Activated CD8-positive, alpha-beta T cell treated with anti-CD3 and anti-CD28 coated beads for 36 hours (primary cell): Measurements from ENCODE around the gene ANKRD34B. TPM values are rescaled to one million over a fixed set of nuclear protein-coding genes. Genes with fewer than 3 reads are reported as not detected.

Experiments
- ATAC-seq: fragments of 200-7000 bp; cut with Tn5 transposase; one replicate; pipeline ENCODE4 v1.10.0; 2021; ENCODE audit warnings: mild to moderate bottlenecking, moderate library complexity
- CTCF ChIA-PET: fragments of 350-600 bp; sonication (Branson Sonifier 250); formaldehyde crosslinking; loops from one replicate; lab custom pipeline; 2021; ENCODE audit warnings: antibody characterized with exemption; lab: Charles Lee
- POLR2A ChIA-PET: fragments of 350-600 bp; sonication (Branson Sonifier 250); formaldehyde crosslinking; loops from one replicate; lab custom pipeline; 2021; ENCODE audit warnings: antibody characterized with exemption; lab: Charles Lee
- DNase-seq: peaks from one replicate; pipeline ENCODE4 v3.0.0-alpha.2; 2020
- H3K27ac Mint-ChIP-seq: one replicate; pipeline ENCODE4 v1.8.0; 2021; ENCODE audit warnings: mild to moderate bottlenecking, mixed read lengths
- H3K27me3 Mint-ChIP-seq: one replicate; pipeline ENCODE4 v1.8.0; 2021; ENCODE audit warnings: mixed read lengths
- H3K36me3 Mint-ChIP-seq: one replicate; pipeline ENCODE4 v1.8.0; 2021; ENCODE audit warnings: low read depth, mixed read lengths
- H3K4me1 Mint-ChIP-seq: one replicate; pipeline ENCODE4 v1.8.0; 2021; ENCODE audit warnings: low read depth, mixed read lengths
- H3K4me3 Mint-ChIP-seq: one replicate; pipeline ENCODE4 v1.8.0; 2021; ENCODE audit warnings: mild to moderate bottlenecking, moderate library complexity, mixed read lengths
- H3K9me3 Mint-ChIP-seq: one replicate; pipeline ENCODE4 v1.8.0; 2021; ENCODE audit warnings: mixed read lengths
- intact Hi-C: fragments of 100-400 bp; cut with micrococcal nuclease; formaldehyde crosslinking; loops from one replicate; pipeline ENCODE4 v1.10.0; 2022
- total RNA-seq, 2 experiments: library from RNA; stranded (reverse); gene quantifications; one replicate each; pipeline ENCODE4 v1.2.3, GENCODE V29; 2021
- TF ChIP-seq, protein P1 (sequence below): fragments of 200-600 bp; IDR thresholded peaks from one replicate; pipeline ENCODE4 v1.8.0; 2022; ENCODE audit warnings: antibody characterized with exemption, mild to moderate bottlenecking

Gene ANKRD34B
- total RNA-seq, 2 experiments from 2014 or later: not detected

DNA sequence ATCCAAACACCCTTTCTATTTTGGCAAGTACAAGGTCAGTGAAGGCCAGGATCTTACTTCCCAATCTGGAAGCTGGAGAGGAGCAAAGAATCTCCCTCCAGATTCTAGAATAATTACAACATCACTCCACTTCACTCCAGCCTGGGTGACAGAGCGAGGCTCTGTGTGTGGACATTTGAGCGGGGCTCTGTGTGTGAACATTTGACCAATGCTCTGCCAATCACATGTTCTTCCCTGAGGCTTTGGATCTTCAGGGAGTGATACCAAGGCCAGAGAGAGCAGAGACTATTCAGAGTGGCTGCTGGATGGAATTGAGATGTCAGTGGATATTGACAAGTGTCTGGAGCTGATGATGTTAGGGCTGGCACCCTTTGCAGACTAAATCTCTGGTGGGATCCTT lies 24.7 kb upstream of the ANKRD34B start:
- no peak for DNase-seq
- H3K36me3 Mint-ChIP-seq: no peaks in the 10 kb centered on the region
- no peaks in the 10 kb centered on the region for H3K27me3 Mint-ChIP-seq
- H3K4me1 Mint-ChIP-seq: no peaks in the 10 kb centered on the region
- ChIA-PET POLR2A (no interaction called here), CTCF (no interaction called here)
- intact Hi-C loops: no loop called here
- TF ChIP-seq, protein P1, sequence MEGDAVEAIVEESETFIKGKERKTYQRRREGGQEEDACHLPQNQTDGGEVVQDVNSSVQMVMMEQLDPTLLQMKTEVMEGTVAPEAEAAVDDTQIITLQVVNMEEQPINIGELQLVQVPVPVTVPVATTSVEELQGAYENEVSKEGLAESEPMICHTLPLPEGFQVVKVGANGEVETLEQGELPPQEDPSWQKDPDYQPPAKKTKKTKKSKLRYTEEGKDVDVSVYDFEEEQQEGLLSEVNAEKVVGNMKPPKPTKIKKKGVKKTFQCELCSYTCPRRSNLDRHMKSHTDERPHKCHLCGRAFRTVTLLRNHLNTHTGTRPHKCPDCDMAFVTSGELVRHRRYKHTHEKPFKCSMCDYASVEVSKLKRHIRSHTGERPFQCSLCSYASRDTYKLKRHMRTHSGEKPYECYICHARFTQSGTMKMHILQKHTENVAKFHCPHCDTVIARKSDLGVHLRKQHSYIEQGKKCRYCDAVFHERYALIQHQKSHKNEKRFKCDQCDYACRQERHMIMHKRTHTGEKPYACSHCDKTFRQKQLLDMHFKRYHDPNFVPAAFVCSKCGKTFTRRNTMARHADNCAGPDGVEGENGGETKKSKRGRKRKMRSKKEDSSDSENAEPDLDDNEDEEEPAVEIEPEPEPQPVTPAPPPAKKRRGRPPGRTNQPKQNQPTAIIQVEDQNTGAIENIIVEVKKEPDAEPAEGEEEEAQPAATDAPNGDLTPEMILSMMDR: no peak
- ATAC-seq: no peak
- no peaks in the 10 kb centered on the region for H3K9me3 Mint-ChIP-seq
- H3K27ac Mint-ChIP-seq: no peak overlapping the region
- H3K4me3 Mint-ChIP-seq: no peak overlapping the region

DNA sequence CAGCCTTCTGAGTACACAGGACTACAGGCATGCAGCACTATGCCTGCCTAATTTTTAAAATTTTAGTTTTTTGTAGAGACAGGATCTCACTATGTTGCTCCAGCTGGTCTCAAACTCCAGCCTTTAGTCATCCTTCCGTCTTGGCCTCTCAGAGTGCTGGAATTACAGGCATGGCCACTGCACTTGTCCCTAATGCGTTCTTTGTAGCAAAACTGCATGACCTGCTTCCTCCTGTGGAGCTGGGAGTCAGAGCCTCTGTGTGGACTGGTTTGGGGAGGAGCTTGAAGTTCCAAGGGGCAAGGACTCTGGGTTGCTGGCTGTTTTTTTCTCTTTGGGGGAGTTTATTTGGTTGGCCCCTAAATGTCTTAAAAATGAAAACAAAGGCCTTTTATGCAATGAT lies 22.7 kb upstream of the ANKRD34B start:
- Mint-ChIP-seq H3K9me3 (no peaks in the 10 kb centered on the region), H3K4me3 (no peak overlapping the region), H3K27me3 (no peaks in the 10 kb centered on the region), H3K27ac (no peak overlapping the region), H3K4me1 (no peaks in the 10 kb centered on the region), H3K36me3 (no peaks in the 10 kb centered on the region)
- intact Hi-C loops: no loop called here
- DNase-seq (no peak), ATAC-seq (no peak)
- POLR2A ChIA-PET: no interaction called here
- CTCF ChIA-PET: no interaction called here
- TF ChIP-seq, protein P1: no peak

DNA sequence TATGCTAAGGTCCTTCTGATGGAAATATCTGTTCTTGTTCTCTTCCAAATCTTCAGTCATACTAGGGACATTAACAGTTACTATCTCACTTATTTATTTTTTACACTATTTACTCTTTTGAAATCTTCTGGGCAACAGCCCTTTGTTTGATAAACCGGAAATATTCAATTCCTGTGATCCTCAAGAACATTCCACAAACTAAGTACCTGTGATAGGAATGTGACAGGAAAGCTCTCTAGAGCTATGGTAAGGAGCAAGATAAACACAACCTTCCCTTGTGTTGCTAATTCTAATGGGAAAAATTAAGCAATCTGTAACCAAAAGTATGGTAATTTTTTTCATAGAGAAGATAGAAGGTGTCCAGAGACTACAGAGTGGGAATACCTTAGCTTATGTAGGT lies 22.0 kb upstream of the ANKRD34B start:
- H3K27me3 Mint-ChIP-seq: no peaks in the 10 kb centered on the region
- H3K4me1 Mint-ChIP-seq: no peaks in the 10 kb centered on the region
- ATAC-seq (no peak), DNase-seq (no peak)
- H3K4me3 Mint-ChIP-seq: no peak overlapping the region
- H3K27ac Mint-ChIP-seq: no peak overlapping the region
- intact Hi-C loops: no loop called here
- ChIA-PET POLR2A (interaction anchor here (0.6 kb wide), 1 partner anchor 426 kb away, joined by 3 read pairs; no protein-coding TSS in a partner anchor), CTCF (no interaction called here)
- no peaks in the 10 kb centered on the region for H3K9me3 Mint-ChIP-seq
- TF ChIP-seq, protein P1: no peak
- no peaks in the 10 kb centered on the region for H3K36me3 Mint-ChIP-seq

DNA sequence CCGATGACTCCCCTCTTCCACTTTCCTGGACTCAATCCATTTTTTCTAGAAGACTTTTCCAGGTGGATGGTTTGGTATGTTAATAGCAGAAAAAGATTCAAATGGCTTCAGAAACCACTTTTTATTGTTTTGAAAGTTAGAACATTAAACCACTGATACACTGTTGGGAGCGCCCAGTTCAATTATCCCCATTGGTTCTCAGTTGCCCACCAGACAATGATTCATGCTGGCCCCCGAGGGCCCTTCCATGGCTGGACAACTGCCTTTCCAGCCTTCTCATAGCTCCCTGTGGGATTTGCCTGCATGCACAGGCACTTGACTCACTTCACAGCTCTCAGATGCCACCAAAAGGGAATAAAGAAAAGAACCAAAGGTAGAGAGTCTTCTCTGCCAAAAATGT lies 21.3 kb upstream of the ANKRD34B start:
- no peak overlapping the region for H3K27ac Mint-ChIP-seq
- TF ChIP-seq, protein P1: no peak
- no peaks in the 10 kb centered on the region for H3K27me3 Mint-ChIP-seq
- H3K36me3 Mint-ChIP-seq: no peaks in the 10 kb centered on the region
- ATAC-seq: no peak
- H3K9me3 Mint-ChIP-seq: no peaks in the 10 kb centered on the region
- ChIA-PET POLR2A (no interaction called here), CTCF (no interaction called here)
- no peak for DNase-seq
- no peak overlapping the region for H3K4me3 Mint-ChIP-seq
- intact Hi-C loops: no loop called here
- H3K4me1 Mint-ChIP-seq: no peaks in the 10 kb centered on the region

DNA sequence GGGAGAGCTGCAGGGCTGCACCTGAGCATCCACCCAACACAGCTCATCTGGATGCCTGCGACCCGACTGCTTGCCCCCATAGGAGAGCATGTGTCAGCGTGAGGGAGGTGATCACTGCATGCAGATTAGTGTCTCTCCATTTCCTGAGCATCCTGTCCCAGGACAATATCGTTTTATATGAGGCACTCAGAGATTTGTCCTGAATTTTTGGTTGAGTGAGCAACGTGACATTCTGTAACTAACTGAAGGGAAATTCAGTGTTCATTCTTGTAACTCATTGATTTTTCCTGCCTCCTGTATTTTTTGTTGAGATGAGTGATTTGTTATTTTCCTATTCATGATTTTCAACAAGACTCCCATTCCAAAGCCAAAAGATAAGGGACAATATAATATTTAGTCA lies 20.7 kb upstream of the ANKRD34B start:
- ATAC-seq (no peak), DNase-seq (no peak)
- TF ChIP-seq, protein P1: no peak
- Mint-ChIP-seq H3K27me3 (no peaks in the 10 kb centered on the region), H3K36me3 (no peaks in the 10 kb centered on the region), H3K9me3 (no peaks in the 10 kb centered on the region), H3K27ac (no peak overlapping the region), H3K4me3 (no peak overlapping the region), H3K4me1 (no peaks in the 10 kb centered on the region)
- CTCF ChIA-PET: no interaction called here
- POLR2A ChIA-PET: no interaction called here
- intact Hi-C loops: no loop called here
